ENCODE data around the gene CRYL1.
A peak's percentile ranks its signal among the peaks of the same experiment; 100 is the strongest.

The CRYL1 gene, protein sequence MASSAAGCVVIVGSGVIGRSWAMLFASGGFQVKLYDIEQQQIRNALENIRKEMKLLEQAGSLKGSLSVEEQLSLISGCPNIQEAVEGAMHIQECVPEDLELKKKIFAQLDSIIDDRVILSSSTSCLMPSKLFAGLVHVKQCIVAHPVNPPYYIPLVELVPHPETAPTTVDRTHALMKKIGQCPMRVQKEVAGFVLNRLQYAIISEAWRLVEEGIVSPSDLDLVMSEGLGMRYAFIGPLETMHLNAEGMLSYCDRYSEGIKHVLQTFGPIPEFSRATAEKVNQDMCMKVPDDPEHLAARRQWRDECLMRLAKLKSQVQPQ

DNA sequence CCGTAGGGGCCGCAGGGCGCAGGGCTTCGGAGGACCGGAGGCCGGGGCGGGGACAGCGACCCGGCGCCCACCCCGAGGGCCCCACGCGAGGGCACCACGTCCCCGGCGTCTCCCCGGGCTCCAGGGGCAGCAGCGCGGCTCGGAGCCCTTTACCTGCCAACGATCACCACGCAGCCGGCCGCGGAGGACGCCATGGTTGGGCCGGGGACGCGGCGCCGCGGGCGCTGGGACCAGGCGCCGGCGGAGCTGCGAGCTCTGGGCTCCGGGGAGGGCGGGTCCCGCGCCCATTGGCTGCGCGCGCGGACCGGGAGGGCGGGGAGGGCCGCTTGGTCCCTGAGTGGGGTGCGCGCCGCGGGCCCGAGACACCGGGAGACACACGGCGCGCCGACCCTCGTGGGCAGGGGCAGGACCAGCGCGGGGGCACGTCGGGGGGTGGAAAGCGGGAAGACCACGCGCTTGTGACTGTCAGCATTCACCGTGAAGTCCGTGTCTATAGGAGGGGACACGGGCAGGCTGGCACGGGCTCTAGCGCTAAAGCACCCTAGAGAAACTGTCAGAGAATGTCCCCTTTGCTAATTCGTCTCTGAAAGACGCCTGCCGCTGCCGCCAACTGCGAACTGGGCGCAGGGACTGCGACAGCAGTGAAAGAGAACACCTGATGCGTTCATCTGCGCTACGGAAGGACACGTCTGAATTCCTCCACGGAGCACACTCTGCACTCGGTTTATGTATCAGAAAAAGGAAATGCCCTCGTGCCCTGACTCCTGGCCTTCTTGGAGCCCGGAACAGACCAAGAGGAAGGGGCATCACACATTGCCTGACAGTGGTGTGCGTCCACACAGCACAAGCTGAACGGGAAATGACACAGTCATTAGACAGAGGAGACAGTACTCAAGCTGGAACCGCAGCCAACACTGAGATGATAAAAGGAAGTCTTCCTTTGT, at the start of gene CRYL1:
CRYL1 (minus strand) TSS at position 257 of the 944 bp plus-strand sequence; CDS start at position 194, 63 bp downstream.
- DNase-seq, result peak; percentile 28

DNA sequence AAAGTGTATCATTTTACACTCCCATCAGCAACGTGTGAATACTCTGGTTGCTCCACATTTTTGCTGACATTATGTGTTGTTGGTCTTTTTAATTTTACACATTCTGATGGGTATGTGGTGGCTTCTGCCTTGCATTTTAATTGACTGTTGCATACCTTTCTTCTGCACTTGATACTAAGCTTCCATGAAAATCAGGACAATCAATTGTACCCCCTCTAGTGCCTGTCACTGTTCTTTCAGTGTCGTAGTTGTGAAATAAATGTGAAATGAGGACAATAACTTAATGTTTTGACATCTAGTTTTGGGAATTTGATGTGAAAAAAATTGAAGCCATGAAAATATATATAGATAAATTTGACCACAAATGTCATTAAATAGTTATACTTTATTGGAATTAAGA, 48.0 kb upstream of the CRYL1 start:
- no peak for DNase-seq

DNA sequence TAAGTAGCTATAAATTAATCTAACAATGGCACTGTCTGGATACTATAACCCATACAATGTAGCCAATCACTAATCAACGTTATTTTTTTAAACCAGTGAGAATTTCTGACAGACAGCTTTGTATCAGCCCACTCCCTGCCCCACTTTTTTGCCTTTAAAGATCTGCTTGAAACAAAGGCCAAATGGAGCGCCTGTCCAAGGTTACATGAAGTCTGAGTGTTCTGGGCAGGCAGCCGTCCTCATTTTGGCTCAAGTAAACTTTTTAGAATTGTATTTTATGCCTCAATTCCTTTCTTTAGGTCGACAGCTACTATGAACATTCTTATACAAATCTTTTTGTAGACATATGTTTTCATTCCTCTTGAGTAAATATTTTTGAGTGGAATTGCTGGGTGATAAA, 47.5 kb upstream of the CRYL1 start:
- DNase-seq, result no peak

DNA sequence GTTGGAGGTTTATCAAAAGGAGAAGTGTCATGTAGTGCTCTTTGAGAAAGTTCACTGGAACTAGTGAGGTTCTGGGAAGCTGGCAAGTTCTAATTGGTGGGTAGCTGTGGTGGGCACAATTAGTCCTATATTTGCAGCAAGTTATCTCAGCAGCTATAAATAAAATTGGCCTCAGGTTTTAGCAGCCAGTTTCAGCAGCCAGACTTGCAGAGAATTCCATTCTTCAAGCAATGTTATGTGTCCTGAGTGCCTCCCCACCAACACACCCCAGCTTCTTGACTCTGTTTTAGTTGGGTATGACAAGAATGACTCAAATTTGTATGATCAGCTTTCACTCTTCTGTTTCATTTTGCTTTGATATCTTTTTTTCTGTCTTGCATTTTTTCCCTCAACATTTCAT, 46.0 kb upstream of the CRYL1 start:
- DNase-seq, result no peak

DNA sequence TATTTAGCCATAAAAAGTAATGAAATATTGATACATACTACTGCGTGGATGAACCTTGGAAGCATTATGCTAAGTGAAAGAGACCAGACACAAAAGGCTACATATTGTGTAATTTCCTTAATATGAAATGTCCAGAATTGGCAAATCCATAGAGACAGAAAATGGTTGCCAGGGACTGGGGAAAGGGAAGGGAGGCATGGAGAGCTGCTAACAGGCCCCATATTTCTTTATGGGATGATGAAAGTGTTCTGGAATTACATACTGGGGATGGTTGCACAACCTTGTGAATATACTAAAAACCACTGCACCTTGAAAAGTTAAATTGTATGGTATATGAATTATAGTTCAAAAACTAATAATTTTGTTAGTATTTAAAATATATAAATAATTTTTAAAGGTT, 44.9 kb upstream of the CRYL1 start:
- no peak for DNase-seq

DNA sequence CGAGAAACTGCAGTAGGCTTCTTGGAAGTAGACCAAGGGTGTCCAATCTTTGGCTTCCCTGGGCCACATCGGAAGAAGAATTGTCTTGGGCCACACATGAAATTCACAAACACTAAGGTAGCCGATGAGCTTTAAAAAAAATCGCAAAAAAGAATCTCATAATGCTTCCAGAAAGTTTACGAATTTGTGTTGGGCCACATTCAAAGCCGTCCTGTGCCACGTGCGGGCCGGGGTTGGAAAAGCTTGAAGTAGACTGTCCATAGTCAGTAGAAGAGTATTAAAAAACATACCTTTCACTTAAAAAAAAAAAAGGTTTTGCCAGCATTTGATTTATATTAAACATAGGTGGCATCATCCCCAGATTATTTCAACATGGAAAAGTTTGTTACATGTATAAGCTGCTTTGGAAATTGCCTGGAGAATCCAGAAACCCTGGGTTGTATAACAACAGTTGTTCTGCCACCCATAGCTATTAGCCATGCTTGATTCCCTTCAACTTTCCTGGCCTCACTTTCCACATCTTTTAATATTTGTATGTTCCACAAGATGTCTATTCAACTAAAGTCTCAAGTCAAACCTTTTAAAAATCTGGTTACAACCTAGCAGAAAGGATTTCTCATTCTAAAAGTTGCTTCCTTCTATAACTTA, 42.3 kb upstream of the CRYL1 start:
- DNase-seq, result no peak

DNA sequence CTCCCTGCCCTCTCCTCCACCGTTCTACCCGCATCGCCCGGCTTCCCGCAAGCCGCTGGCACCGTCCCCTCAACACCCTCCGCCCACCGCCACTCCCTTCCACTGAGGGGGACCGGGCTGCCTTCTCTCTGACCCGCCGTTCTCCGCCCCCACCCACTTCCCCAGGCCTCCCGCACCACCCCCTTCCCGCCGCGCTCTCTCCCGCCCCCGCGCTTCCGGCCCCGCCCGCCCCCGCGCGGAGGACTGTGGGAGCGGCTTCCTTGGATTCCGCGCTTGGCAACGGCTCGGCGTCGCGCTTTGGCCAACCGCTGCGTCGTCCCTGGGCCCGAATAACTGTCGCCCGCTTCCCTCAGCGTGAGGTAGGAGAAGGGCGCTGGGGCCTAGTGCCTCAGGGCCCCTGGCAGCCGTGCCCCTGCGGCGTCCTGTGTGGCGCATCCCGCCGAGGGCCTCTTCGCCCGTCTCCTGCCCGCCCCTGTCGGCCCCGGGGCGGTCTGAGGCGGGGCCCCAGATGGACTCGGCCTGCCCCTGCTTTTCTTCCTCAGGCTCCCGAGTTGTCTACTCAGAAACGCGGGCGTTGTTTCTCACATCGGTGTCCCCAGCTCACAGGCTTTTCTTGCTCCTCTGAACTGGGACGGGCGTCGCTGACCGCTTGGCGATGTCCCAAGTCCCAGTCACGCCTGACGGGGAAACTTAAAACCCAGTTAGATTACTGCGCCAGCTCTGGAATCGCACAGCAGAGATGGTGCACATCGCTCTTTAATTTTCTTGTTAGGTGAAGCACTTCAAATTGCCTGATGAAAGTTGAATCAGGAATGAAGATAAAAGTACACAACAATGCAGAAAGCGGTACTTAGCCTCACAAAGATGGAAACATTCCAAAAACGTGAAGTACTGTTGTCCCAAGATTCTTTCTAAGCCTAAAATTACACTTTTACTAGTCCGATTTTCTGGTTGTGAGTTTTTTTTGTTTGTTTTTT, 41.5 kb upstream of the CRYL1 start, which contains the start of gene IFT88:
IFT88 (plus strand) TSS at position 260 of the 977 bp plus-strand sequence. CDS start 7,229 bp downstream, outside the sequence.
- peak; percentile 80 for DNase-seq

DNA sequence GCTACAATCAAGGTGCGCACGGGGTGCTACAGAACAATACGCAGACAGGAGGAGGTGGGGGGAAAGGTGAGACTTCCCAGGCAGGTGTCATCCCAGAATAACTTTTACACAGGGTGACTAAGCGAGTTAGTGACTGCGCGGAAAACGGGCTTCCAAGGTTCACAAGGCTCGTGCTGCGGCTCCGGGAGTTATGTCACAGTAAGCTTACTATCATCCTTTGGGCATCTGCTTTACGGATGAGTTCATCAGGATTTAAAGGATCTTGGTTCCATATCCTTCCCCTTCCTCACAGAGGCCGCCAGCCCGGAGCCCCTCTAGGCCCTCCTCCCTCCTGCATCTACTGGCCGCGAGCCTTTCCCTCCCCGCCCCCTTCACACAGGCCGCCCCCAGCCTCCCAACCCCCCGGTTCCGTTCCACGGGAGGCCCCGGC, 40.8 kb upstream of the CRYL1 start:
- DNase-seq, result no peak

DNA sequence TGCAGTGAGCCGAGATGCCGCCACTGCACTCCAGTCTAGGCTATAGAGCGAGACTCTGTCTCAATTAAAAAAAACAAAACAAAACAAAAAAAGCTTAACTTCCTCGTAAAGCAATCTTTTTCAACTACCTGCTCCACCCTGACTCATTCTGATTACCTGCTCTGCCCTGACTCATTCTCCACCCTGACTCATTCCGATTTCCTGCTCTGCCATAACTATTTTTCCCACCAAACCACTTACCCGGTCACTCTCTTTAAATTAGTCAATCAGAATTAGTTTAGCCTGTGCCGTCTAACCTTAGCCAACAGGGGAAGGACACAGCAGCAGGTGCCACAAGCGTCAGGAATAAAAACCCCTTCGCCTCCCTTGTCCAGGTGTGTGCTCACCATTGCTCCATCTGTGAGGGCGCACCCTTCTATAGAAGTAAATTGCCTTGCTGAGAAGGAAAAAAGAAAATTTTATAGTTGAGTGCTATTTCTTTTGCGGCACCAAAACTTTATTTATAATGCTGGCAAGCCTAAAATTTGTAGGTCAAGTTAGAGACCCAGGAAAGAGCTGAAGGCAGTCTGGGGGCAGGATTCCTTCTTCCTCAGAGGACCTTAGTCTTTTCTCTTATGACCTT, 39.6 kb upstream of the CRYL1 start:
- DNase-seq, result no peak

DNA sequence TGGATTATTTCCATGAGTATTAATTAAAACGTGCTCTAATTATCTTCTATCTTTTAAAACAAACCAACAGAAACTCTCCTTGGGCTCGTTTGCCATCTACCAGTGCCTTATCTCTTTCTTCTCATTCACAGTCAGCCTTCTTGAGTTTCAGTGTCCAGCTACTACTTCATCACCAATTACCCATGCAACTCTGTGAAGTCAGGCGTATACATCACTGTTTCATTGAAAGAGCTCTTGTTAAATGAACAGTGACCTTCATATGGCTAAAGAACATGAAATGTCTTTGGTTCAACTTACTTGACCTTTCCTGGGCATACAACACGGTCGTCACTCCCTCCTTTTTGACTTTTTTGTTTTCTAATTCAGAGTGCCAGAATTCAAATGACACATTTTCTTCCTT, 36.1 kb upstream of the CRYL1 start:
- DNase-seq, result no peak

DNA sequence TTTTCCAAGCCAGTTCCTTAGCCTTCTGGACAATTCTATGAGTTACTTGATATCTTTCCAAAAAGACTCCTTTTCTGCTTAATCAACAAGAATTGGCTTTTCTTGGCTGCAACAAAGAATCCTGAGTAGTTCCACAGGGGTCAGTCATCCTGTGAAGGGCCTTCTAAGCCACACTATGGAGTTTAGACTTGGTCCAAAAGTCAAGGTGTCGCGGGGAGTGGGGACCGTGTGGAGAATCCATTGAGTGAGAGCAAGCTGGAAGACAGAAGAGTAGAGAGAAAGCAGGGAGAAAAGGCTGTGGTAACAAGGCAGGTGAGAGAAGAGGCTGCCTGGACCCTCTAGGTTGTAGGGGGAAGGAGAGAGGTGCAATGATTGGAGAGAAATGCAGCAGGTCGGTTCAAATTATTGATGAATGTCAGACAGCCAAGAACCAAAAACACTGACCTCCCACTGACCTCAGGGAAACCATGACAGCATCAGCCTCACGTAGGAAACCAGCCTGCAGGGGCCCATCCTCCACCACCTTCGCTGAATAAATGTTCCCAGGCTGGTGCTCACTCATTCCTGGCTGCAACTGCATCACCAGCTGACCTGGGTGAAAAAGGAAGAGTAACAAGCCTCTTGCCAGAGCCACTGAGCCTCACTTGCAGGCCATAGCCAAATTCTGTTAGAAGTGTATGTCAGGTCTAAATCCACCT, 34.2 kb upstream of the CRYL1 start:
- DNase-seq, result no peak

DNA sequence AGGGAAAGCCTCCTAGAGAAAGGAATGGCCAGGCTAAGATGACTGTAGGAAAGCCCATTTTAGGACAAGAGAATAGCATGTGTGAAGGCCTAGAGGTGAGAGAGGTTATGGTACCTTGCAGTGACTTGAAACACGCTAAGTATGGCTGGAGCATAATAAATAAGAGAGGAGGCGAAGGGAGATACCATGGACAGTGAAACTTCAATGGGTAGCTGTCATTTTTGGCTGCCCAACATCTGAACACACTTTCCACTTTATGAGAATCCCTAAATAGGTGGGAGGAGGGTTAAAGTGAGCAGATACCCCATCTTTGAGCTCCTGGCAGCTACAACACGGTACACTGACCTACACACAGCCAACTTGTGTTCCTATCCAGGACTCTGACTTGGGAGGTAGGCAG, 33.3 kb upstream of the CRYL1 start:
- DNase-seq, result no peak

DNA sequence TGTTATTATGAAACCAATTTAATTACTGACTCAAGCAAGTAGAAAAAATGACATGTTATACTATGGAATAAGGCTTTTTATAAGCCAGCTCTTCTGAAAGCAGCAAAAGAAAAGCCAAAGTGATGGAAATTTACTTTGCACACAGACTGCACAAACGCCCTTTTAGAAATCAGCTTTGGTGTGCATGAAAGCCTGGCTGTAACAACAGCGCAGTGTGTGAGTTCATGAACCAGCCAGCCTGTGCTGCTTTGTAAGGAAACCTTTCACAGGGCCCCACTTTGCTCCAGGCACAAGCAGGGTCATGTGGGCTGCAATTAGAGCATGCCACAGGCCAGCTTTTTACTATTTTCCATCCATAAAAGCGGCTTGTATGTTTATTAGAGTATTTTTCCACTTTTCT, 27.7 kb upstream of the CRYL1 start:
- DNase-seq, result no peak

DNA sequence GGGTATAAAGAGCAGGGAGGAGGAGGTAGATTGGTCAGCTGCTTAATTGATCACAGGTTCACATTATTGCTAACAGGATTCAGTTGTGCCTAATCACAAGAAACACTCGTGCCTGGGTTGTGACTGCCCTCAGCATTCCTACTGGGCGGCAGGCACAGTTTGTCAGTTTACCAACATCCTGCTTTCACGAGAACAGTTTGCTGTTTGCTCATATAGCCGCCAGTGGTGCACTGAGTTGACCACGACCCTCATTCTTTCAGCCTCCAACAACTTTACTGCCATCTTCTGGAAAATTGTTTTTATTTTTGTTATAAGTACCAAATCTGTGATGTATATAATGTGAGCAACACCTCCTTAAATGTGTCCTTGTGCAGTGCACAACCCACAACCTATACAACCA, 25.1 kb upstream of the CRYL1 start:
- no peak for DNase-seq

DNA sequence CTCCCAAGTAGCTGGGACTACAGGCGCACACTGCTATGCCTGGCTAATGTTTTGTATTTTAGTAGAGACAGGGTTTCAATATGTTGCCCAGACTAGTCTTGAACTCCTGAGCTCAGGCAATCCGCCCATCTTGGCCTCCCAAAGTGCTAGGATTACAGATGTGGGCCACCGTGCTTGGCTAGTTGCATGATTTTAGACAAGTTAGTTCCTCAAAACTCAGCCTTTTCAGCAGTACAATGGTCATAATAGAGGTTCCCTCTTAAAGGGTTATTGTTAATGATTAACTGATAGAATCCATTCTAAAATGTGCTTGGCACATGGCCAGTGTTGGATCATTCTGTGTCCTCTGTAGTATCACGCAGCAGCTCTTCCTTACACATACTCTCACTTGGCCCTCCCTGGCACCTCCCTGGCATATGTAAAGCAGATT, 21.8 kb upstream of the CRYL1 start:
- no peak for DNase-seq

DNA sequence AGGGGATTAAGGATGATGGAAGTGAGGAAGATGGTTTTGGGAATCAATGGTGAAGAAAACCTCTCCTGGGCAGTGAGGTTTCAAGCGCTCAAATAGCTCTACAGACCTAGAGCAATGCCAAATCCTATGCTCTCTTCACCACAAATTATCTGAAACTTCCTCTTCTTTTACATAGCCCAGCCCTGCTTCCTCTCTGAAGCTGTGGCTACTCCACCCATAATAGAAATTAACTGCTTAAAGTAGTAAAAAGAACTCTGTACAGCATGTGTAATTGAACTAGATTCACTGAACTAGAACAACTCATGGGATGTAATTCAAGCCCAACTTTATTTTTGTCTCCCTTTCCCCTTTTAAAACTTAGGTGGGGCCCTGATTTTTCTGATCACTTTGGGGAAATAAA, 20.9 kb upstream of the CRYL1 start:
- no peak for DNase-seq

DNA sequence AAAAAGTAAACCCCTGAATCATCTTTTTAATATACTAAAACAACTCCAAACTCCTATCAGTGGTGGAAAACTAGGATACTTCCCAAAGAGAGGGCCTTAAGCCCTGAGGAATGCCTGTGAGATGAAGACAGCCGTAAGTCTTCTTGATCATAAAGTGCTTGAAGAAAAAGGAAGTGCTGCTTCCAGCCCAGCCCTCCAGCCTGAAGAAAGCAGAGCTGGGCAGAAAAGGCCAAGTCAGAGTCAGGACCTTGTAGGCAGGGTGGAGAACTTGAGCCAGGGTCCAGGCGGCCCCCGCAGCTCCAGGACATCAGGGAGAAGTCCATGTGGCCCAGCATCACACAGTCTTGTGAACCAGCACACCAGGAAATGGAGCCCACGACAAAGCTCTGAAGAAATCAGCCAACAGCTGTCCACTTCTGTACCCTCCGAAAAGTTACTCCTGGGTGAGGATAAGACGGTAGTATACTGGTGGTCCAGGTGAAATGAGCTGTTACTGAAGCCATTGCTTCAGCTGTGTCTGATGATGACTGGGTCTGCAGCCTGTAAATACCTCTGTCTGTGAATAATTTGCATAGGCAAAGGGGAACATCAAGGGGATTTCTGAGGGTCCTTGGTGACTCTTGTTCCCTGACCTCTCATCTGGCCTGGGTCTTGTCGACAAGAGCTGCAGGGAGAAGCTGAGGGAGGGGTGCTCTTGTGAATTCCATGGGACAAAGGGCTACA, 18.7 kb upstream of the CRYL1 start:
- DNase-seq, result no peak

DNA sequence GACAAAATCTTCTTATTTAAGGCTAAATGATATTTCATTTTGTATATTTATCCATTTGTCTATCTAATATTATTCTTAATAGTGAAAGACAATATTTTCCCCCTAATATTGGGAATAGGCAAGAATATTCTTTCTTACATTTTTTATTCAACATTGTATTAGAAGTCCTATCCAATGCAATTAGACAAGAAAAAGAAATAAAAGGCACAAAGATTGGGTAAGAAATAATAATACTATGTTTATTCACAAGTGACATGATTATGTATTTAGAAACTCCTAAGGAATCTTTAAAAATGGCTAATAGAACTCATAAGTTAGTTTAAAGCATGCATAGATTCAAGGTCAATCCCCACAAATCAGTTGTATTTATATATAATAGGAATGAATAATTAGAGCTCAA, 11.3 kb upstream of the CRYL1 start:
- no peak for DNase-seq

DNA sequence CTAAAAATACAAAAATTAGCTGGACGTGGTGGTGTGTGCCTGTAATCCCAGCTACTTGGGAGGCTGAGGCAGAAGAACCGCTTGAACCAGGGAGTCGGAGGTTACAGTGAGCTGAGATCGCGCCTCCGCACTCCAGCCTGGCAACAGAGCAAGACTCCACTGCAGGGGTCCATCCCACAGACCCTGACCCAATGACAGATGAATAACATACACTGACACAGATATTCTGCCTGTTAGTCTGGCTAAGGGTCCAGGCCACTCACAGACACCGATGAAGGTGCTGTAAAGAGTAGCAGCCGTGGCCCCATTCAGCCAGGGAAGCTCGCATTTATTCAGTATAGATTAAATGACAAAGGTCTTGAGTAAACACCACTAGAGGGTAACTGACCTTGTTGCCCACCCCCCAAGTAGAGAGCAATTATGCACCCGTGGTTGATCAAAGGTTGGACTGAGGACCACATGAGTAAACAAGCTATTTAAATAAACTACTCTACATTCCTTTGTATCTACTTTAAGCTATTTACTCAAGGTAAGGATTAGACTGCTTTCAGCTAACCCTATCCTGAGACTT, 8.5 kb upstream of the CRYL1 start:
- DNase-seq, result no peak

DNA sequence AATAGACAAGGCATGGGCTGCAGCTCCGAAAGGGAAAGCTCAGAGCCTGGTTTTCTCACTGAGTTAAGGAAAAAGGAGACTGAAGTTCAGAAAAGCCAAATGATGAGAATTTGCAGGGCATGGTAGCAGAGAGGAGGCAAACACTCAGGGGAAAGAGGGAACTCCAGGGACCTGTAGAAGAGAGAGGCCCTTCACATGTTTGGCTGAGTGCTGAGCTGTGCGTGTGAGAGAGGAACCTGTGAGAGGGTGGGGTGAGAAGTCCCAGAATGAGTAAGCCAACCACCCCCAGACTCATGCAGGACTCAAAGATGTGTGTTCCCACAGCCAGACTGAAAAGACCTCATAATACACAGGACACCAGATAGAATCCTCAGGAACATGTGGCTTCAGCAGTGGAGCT, 2.8 kb upstream of the CRYL1 start:
- no peak for DNase-seq
